ENCODE measurements around the gene SLC28A1.

Gene SLC28A1

GRCh38 chr15:84886211-84886983 lies 1.9 kb downstream of the SLC28A1 start:
- DNase-seq, result no peak

GRCh38 chr15:84886984-84887299 lies 2.5 kb downstream of the SLC28A1 start:
- DNase-seq, result no peak

- no peak for DNase-seq
These were observed 3.5 kb downstream of the SLC28A1 start for GRCh38 chr15:84887938-84888337.

GRCh38 chr15:84888639-84889038 lies 4.2 kb downstream of the SLC28A1 start:
- no peak for DNase-seq

- DNase-seq, result no peak
These were observed 5.0 kb downstream of the SLC28A1 start for GRCh38 chr15:84889313-84889990.

- DNase-seq, result no peak
These were observed 5.7 kb downstream of the SLC28A1 start for GRCh38 chr15:84889991-84890669.

GRCh38 chr15:84890670-84891162 lies 6.3 kb downstream of the SLC28A1 start:
- no peak for DNase-seq

- DNase-seq, result no peak
These were observed 6.9 kb downstream of the SLC28A1 start for GRCh38 chr15:84891339-84891738.

- no peak for DNase-seq
These were observed 8.4 kb downstream of the SLC28A1 start for GRCh38 chr15:84892786-84893307.

GRCh38 chr15:84893607-84894006 lies 9.1 kb downstream of the SLC28A1 start:
- no peak for DNase-seq

GRCh38 chr15:84894736-84895425 lies 10.4 kb downstream of the SLC28A1 start:
- DNase-seq, result no peak

- no peak for DNase-seq
These were observed 14.3 kb downstream of the SLC28A1 start for GRCh38 chr15:84898761-84899160.

GRCh38 chr15:84899750-84900149 lies 15.3 kb downstream of the SLC28A1 start:
- DNase-seq, result no peak

GRCh38 chr15:84901540-84901939 lies 17.1 kb downstream of the SLC28A1 start:
- DNase-seq, result no peak

GRCh38 chr15:84903751-84904150 lies 19.3 kb downstream of the SLC28A1 start:
- DNase-seq, result no peak

- no peak for DNase-seq
These were observed 20.0 kb downstream of the SLC28A1 start for GRCh38 chr15:84904419-84904818.

- no peak for DNase-seq
These were observed 20.8 kb downstream of the SLC28A1 start for GRCh38 chr15:84905016-84905916.

GRCh38 chr15:84907731-84908130 lies 23.3 kb downstream of the SLC28A1 start:
- no peak for DNase-seq

GRCh38 chr15:84908564-84908963 lies 24.1 kb downstream of the SLC28A1 start:
- no peak for DNase-seq

GRCh38 chr15:84909029-84909428 lies 24.6 kb downstream of the SLC28A1 start:
- DNase-seq, result no peak

- DNase-seq, result no peak
These were observed 25.3 kb downstream of the SLC28A1 start for GRCh38 chr15:84909782-84910181.
